Thyroid gland (tissue), 4 donors: ENCODE measurements around the gene GOLIM4.

ENCODE experiments used
- POLR2A ChIP-seq, 2 donors: fragments of 450-650 bp; IDR thresholded peaks; one replicate each; pipeline ENCODE4 v1.6.1; 2017; ENCODE audit warnings: antibody characterized with exemption in 2 of 2, mild to moderate bottlenecking in 2 of 2, moderate library complexity in 1 of 2
- TF ChIP-seq, protein P1 (sequence below), 6 experiments: fragments of 200-600 bp in 3 of 6; fragments of 450-650 bp in 3 of 6; sonication (generic) in 3 of 6; IDR thresholded peaks; one replicate each; pipeline ENCODE4 v1.5.1; 2016 to 2019; ENCODE audit warnings: antibody characterized with exemption in 6 of 6, mild to moderate bottlenecking in 2 of 6, inconsistent platforms in 1 of 6, moderate library complexity in 1 of 6

DNA sequence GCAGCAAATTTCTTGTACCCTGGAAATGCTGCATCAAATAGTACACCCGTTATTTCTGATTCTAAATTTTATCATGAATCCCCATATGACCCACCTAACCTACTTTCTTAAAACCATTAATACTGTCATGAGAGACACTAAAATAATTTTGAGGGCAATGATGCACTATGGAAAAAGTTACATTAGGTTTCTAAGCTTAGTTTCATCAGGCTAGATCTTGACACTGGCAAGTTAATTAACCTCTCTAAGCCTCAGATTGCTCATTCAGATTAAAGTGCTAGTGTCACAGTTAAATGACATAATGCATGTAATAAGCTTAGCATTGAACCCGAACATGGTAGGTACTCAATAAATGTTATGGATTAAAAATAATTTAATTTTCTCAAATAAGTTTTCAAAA lies 8.2 kb downstream of the GOLIM4 start:
- TF ChIP-seq, protein P1, sequence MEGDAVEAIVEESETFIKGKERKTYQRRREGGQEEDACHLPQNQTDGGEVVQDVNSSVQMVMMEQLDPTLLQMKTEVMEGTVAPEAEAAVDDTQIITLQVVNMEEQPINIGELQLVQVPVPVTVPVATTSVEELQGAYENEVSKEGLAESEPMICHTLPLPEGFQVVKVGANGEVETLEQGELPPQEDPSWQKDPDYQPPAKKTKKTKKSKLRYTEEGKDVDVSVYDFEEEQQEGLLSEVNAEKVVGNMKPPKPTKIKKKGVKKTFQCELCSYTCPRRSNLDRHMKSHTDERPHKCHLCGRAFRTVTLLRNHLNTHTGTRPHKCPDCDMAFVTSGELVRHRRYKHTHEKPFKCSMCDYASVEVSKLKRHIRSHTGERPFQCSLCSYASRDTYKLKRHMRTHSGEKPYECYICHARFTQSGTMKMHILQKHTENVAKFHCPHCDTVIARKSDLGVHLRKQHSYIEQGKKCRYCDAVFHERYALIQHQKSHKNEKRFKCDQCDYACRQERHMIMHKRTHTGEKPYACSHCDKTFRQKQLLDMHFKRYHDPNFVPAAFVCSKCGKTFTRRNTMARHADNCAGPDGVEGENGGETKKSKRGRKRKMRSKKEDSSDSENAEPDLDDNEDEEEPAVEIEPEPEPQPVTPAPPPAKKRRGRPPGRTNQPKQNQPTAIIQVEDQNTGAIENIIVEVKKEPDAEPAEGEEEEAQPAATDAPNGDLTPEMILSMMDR (IDR thresholded peaks at IDR 0.05): no peak
- TF ChIP-seq POLR2A (IDR thresholded peaks at IDR 0.05): no peak
